ENCODE results near the gene PTAFR. TPM values are rescaled to one million over a fixed set of nuclear protein-coding genes. Genes with fewer than 3 reads are reported as not detected.

PTAFR gene, protein sequence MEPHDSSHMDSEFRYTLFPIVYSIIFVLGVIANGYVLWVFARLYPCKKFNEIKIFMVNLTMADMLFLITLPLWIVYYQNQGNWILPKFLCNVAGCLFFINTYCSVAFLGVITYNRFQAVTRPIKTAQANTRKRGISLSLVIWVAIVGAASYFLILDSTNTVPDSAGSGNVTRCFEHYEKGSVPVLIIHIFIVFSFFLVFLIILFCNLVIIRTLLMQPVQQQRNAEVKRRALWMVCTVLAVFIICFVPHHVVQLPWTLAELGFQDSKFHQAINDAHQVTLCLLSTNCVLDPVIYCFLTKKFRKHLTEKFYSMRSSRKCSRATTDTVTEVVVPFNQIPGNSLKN
- total RNA-seq, result 0.09 and 0.18 TPM in 2 replicates

DNA sequence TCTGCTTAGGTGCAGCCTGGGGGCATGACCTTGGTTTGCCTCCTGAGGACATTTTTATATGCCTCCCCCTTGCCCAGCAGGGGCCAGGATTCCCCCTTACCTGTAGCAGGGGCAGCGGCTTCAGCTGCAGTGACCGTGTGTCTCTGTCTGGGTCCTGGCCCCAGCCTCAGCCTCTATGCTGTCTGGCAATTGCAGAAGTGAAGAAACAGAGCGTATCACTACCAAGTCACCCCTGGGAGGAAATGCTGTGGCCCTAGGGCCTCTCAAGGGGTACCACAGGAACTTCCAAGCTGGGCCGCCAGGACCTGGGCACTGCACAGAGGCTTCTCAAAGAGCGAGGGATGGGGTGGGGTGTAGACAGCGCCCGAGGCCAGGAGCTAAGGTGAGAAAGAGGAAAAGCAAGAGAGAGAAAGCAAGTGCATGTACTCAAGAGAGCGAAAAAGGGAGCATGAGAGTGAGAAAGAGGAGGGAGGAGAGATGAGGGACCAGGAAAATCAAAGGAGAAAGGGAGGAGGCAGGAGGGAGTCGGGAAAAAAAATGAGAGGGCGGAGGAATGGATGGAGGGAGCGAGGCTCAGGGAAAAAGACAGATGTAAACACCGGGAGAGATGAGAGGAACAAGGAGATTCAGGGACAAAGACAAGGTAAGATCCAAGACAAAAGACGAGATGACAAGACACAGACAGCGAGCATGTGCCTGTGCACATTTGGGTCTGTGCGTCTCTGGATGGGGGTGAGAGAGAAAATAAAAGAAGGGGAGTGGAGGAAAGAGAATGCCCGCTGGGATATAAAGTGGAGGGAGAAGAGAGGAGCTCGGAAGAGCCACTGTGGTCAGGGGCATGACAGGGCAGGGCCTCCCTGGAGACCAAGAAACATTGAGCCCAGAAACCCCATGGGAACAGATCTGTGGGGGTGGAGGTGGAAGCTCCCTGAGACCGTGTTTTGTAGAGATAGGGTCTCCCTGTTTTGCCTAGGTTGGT lies at the start of gene PTAFR:
Gene PTAFR, minus strand, starts transcription at position 199 of the 979 bp plus-strand sequence. CDS start 25,669 bp downstream, outside the sequence.

Other genes with a start within 250 kb of the PTAFR start
- gene SMPDL3B, start 241.7 kb downstream of the PTAFR start, total RNA-seq, result 0.09 and 0.18 TPM in 2 replicates
- 3.8 and 4.4 TPM in 2 replicates for gene XKR8, start 216.7 kb downstream of the PTAFR start, total RNA-seq
- 10.0 and 10.6 TPM in 2 replicates for gene EYA3, start 88.1 kb downstream of the PTAFR start, total RNA-seq
- 53.6 and 55.9 TPM in 2 replicates for gene DNAJC8, start 56.3 kb upstream of the PTAFR start, total RNA-seq
- 167 and 194 TPM in 2 replicates for gene ATP5IF1, start 59.4 kb upstream of the PTAFR start, total RNA-seq
- 9.8 and 10.9 TPM in 2 replicates for gene SESN2, start 82.8 kb upstream of the PTAFR start, total RNA-seq
- gene MED18, start 152.3 kb upstream of the PTAFR start, total RNA-seq, result 18.8 and 19.2 TPM in 2 replicates
- gene PHACTR4, start 193.1 kb upstream of the PTAFR start, total RNA-seq, result 7.1 and 14.7 TPM in 2 replicates